NCI-H2107 treated with DMSO at 0.1 percent for 48 hours (cell line): ENCODE results near the gene PRXL2B.
"Not testable (repeated sequence)": the region's sequence is repeated elsewhere in the genome, so short reads cannot be mapped to it uniquely, and the experiment has no call there.

Experiments
- DNase-seq: peaks from one replicate; lab custom pipeline; 2025; ENCODE audit not compliant: unreplicated experiment; lab: John Stamatoyannopoulos, UW

The PRXL2B gene

GRCh38 chr1:2564006-2564814 is 22.4 kb upstream of the PRXL2B start:
- DNase-seq, result no peak

GRCh38 chr1:2564815-2565374 is 21.7 kb upstream of the PRXL2B start:
- no peak for DNase-seq

GRCh38 chr1:2566101-2567045 is 20.2 kb upstream of the PRXL2B start:
- DNase-seq, result no peak

- no peak for DNase-seq
Measured at GRCh38 chr1:2567083-2567679, 19.4 kb upstream of the PRXL2B start.

- DNase-seq, result not testable (repeated sequence)
Measured at GRCh38 chr1:2568187-2568816, 18.3 kb upstream of the PRXL2B start.

- no peak for DNase-seq
Measured at GRCh38 chr1:2569060-2569459, 17.5 kb upstream of the PRXL2B start.

GRCh38 chr1:2569703-2570102 is 16.9 kb upstream of the PRXL2B start:
- DNase-seq, result not testable (repeated sequence)

- DNase-seq, result no peak
Measured at GRCh38 chr1:2570332-2570731, 16.2 kb upstream of the PRXL2B start.

GRCh38 chr1:2571348-2571747 is 15.2 kb upstream of the PRXL2B start:
- no peak for DNase-seq

- DNase-seq, result no peak
Measured at GRCh38 chr1:2573250-2573920, 13.2 kb upstream of the PRXL2B start.

- no peak for DNase-seq
Measured at GRCh38 chr1:2574350-2574749, 12.2 kb upstream of the PRXL2B start.

- DNase-seq, result no peak
Measured at GRCh38 chr1:2575801-2576663, 10.5 kb upstream of the PRXL2B start.

GRCh38 chr1:2577565-2578075 is 9.0 kb upstream of the PRXL2B start:
- not testable (repeated sequence) for DNase-seq

GRCh38 chr1:2578758-2579118 is 7.8 kb upstream of the PRXL2B start:
- no peak for DNase-seq

- no peak for DNase-seq
Measured at GRCh38 chr1:2580691-2581090, 5.9 kb upstream of the PRXL2B start.

GRCh38 chr1:2582391-2582790 is 4.2 kb upstream of the PRXL2B start:
- no peak for DNase-seq

- DNase-seq, result no peak
Measured at GRCh38 chr1:2583331-2583791, 3.2 kb upstream of the PRXL2B start.

- DNase-seq, result no peak
Measured at GRCh38 chr1:2583871-2584351, 2.7 kb upstream of the PRXL2B start.
